Right lung (tissue), 5 donors: ENCODE measurements around the gene HEXIM2. TPM values are rescaled to one million over a fixed set of nuclear protein-coding genes. Genes with fewer than 3 reads are reported as not detected.
"Not testable (repeated sequence)": the region's sequence is repeated elsewhere in the genome, so short reads cannot be mapped to it uniquely, and the experiment has no call there.

Experiments used
- DNase-seq, 2 donors: peaks; one replicate each; pipeline ENCODE4 v3.0.0-alpha.2; 2013
- polyA plus RNA-seq, 5 donors: library from polyadenylated mRNA; unstranded; fragments of 120-200 nt; gene quantifications; one replicate each; pipeline versions ENCODE4 v1.2.1 to v1.2.3, GENCODE V29; 2013; ENCODE audit warnings: inconsistent platforms in 1 of 5, low replicate concordance in 1 of 5; ENCODE audit not compliant: insufficient read length in 5 of 5, insufficient read depth in 1 of 5

Gene HEXIM2
- polyA plus RNA-seq, 5 donors, result 8.0 to 11.1 (median 10.7) TPM

- no peak for DNase-seq
These were observed 3.1 kb downstream of the HEXIM2 start for GRCh38 chr17:45164734-45165269.

- DNase-seq, result no peak
These were observed 7.5 kb downstream of the HEXIM2 start for GRCh38 chr17:45168991-45169752.

- no peak for DNase-seq
These were observed 8.7 kb downstream of the HEXIM2 start for GRCh38 chr17:45170280-45170930.

- peak in 1 of 2 donors; percentile 34 for DNase-seq
These were observed 9.3 kb downstream of the HEXIM2 start for GRCh38 chr17:45170931-45171337.

GRCh38 chr17:45171338-45172231, 9.9 kb downstream of the HEXIM2 start:
- DNase-seq, result peak; percentile 41 to 61

GRCh38 chr17:45172232-45172540, 10.5 kb downstream of the HEXIM2 start:
- DNase-seq, result no peak

GRCh38 chr17:45172541-45173286, 11.0 kb downstream of the HEXIM2 start:
- peak; percentile 71 to 73 for DNase-seq

GRCh38 chr17:45175759-45176115, 14.1 kb downstream of the HEXIM2 start:
- DNase-seq, result no peak

GRCh38 chr17:45177563-45177962, 15.9 kb downstream of the HEXIM2 start:
- no peak for DNase-seq

- no peak for DNase-seq
These were observed 22.5 kb downstream of the HEXIM2 start for GRCh38 chr17:45184144-45184543.

- no peak for DNase-seq
These were observed 25.2 kb downstream of the HEXIM2 start for GRCh38 chr17:45186801-45187354.

GRCh38 chr17:45189009-45189408, 27.3 kb downstream of the HEXIM2 start:
- DNase-seq, result no peak

GRCh38 chr17:45190503-45191255, 29.0 kb downstream of the HEXIM2 start:
- DNase-seq, result no peak

- no peak for DNase-seq
These were observed 33.7 kb downstream of the HEXIM2 start for GRCh38 chr17:45195424-45195823.

- DNase-seq, result no peak
These were observed 35.4 kb downstream of the HEXIM2 start for GRCh38 chr17:45197108-45197507.

- peak; percentile 84 to 87 for DNase-seq
These were observed 36.1 kb downstream of the HEXIM2 start for GRCh38 chr17:45197555-45198334.

GRCh38 chr17:45200701-45201100, 39.0 kb downstream of the HEXIM2 start:
- no peak for DNase-seq

- no peak for DNase-seq
These were observed 39.8 kb downstream of the HEXIM2 start for GRCh38 chr17:45201457-45201856.

GRCh38 chr17:45201880-45202279, 40.2 kb downstream of the HEXIM2 start:
- DNase-seq, result not testable (repeated sequence)
